Stimulated activated CD4-positive, alpha-beta T cell treated with anti-CD3 and anti-CD28 coated beads, TNF-alpha, amount 100 ng/mL, for 1 hour (primary cell): ENCODE data around the gene CENPB.
A peak's percentile ranks its signal among the peaks of the same experiment; 100 is the strongest.
"Not testable (repeated sequence)": the region's sequence is repeated elsewhere in the genome, so short reads cannot be mapped to it uniquely, and the experiment has no call there.

Source experiments
- DNase-seq, 3 donors: peaks; one replicate each; pipeline ENCODE4 v3.0.0-alpha.2; 2020; ENCODE audit warnings: low read depth in 3 of 3, low spot score in 1 of 3

CENPB gene

GRCh38 chr20:3811467-3812258, 25.1 kb upstream of the CENPB start:
- DNase-seq = peak; percentile 85 to 89 (median 86)

DNA sequence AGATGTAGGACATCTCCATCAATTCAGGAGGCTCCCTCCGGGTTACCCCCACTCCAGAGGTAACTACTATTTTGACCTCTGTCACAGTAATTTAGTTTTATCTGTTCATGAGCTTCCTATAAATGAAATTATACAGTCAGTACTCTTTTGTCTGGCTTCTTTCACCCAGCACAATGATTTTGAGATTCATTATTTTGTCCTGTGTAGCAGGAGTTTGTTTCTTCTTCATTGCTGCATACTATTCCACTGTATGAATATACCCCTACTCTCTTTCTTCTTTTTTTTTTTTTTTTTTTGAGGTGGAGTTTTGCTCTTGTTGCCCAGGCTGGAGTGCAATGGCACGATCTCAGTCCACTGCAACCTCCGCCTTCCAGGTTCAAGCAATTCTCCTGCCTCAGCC, 22.0 kb upstream of the CENPB start:
- DNase-seq = no peak

DNA sequence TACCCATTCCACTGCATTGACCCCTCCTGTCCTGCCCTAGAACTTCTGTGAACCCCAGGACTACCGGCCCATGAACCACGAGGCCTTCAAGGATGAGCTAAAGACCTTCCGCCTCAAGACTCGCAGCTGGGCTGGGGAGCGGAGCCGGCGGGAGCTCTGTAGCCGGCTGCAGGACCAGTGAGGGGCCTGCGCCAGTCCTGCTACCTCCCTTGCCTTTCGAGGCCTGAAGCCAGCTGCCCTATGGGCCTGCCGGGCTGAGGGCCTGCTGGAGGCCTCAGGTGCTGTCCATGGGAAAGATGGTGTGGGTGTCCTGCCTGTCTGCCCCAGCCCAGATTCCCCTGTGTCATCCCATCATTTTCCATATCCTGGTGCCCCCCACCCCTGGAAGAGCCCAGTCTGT, 18.2 kb upstream of the CENPB start:
- no peak for DNase-seq

DNA sequence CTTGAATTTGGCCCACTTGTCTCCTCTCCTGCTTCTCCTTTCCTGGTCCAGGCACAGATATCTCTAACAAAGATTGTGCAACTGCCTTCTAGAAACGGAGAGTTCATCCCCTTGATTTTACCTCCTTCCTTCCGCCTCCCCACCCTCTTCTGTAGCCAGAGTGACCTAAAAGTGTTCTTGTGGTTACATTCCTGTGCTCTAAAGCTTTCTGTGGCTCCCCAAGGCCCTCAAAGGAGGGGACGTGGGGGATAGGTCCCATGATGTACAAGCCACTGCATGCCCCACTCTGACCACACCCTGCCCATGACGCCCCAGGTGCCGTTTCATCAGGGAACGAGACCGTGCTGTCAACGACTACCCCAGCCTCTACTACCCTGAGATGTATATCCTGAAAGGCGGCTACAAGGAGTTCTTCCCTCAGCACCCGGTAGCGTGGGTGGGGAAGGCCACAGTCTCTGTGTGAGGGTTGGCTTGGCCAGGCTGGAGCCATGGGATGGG, 17.8 kb upstream of the CENPB start:
- DNase-seq = no peak

DNA sequence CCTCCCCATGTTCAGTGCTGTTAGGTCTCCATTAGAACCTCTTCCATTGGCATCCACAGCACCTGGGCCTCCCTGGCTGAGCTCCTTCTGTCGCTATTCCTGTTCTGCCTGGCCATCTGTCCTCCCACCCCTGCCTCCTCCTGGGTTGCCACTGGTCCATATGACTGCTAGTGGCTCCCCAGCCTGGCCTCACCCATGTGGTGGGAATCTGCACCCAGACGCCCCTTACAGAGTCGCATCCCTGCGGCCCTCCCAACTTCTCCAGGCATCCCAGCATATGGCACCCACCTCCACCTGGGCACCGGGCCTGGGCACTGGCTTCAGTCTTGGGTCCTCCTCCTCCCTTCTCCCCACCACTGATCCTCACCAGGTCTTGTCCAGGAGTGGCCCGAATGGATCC, 17.3 kb upstream of the CENPB start:
- no peak for DNase-seq

GRCh38 chr20:3803289-3803688, 16.7 kb upstream of the CENPB start:
- DNase-seq = no peak

- no peak for DNase-seq
Measured at GRCh38 chr20:3802524-3803239, 16.1 kb upstream of the CENPB start.

DNA sequence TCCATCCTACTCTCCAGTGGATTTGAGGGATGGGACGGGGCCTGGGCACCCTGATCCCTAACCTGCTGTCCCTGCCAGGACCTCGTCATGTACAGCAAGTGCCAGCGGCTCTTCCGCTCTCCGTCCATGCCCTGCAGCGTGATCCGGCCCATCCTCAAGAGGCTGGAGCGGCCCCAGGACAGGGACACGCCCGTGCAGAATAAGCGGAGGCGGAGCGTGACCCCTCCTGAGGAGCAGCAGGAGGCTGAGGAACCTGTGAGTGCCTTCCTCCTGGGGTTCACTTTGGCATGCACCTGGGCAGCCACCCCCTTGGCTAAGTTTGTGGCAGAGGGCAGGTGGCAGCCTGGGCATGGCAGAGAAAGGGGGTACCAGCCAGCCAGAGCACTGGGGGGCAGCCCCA, 15.3 kb upstream of the CENPB start:
- DNase-seq = no peak

- DNase-seq = no peak
Measured at GRCh38 chr20:3801299-3801698, 14.8 kb upstream of the CENPB start.

DNA sequence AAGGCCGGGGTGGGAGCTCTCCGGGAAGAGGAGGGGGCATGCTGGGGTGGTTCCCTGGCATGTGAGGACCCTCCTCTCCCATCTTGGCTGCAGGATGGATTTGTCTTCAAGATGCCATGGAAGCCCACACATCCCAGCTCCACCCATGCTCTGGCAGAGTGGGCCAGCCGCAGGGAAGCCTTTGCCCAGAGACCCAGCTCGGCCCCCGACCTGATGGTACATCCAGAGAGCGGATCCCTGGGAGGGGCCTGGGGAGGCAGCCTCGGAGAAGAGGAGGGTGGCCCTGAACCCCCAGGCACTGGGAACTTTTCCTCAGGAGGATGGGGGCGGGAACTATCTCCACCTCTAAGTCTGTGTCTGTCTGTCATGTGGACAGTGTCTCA, 14.3 kb upstream of the CENPB start:
- no peak for DNase-seq

DNA sequence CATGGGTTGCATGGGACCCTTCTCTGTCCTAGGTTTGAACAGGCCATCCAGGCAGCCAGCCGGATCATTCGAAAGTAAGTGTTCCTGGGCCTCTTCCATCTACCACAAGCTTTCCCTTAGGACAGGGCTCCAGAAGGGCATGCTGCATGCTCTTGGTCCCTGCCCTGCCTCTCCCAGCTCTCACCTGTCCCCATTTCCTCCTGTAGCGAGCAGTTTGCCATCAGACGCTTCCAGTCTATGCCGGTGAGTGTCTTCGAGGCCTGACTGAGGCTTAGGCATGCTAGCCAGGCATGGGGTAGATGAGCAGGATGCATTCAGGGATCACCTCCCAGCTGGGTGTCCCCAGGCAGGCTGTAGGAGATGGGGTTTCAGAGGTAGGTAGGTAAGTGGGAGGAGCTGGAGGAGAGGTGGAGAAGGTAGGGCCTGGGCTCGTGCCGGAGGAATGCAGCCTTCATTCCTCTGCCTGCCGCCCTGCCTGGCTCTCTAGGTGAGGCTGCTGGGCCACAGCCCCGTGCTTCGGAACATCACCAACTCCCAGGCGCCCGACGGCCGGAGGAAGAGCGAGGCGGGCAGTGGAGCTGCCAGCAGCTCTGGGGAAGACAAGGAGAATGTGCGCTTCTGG, 13.8 kb upstream of the CENPB start:
- no peak for DNase-seq

DNA sequence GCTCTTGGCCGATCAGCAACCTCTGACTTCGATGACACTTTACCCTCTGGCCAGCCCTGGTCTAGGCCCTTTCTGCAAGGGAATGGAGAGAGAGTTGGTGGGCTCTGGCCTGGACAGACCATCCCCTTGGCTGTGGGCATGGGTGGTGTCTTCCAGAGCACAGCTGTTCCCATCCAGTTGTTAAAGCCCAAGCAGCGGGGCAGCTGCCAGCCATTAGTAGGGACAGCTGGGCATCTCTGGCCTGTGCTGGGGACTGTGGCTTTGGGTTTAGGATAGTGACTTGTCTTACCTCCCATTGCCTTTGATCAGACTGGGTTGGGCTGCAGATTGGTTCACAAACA, 12.3 kb upstream of the CENPB start:
- no peak for DNase-seq

GRCh38 chr20:3798373-3798768, 11.8 kb upstream of the CENPB start:
- no peak for DNase-seq

- no peak for DNase-seq
Measured at GRCh38 chr20:3797592-3798372, 11.2 kb upstream of the CENPB start.

GRCh38 chr20:3797226-3797545, 10.6 kb upstream of the CENPB start:
- no peak for DNase-seq

GRCh38 chr20:3796477-3797225, 10.1 kb upstream of the CENPB start:
- no peak for DNase-seq

DNA sequence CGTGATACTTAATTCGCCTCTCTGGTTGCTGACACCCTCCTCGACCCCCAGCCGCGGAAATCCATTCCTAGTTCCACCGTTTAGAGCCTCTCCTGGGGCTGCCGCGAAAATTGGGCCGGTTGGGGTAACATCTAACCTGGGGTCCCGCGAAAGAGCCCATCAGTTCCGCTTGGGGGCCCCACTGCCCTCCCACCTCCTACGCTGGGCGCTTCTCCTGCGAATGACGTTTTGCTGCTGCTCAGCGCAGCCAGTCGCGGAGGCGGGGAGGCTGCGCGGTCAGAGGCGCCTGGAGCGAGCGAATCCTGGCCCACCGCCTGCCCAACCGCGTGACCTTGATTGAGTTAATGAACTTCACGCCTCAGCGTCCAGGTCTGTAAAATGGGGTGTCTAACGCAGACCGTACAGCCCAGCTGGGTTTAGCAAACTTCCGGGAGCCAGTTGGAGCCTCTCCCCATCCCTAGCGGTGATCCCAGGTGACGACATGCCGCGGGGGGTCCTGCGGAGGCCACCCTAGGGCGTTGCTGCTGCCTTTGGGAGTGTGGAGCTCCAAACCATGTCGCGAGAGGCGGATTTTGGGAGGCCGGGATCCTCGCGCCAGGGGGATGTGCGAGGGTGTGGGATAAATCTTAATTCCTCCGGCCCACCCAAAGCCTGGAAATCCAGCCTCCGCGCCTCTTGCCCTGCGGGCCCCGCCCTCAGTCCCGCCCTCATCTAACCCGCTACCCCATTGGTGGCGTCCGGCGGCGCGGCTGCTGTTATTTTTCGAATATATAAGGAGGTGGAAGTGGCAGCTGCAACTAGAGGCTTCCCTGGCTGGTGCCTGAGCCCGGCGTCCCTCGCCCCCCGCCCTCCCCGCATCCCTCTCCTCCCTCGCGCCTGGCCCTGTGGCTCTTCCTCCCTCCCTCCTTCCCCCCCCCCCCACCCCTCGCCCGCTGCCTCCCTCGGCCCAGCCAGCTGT, 9.2 kb upstream of the CENPB start, which contains the start of gene CDC25B:
Gene CDC25B (plus strand): TSS at position 800 of the 958 bp plus-strand sequence. CDS start 222 bp downstream, outside the sequence.
- peak; percentile 70 to 78 (median 72) for DNase-seq

DNA sequence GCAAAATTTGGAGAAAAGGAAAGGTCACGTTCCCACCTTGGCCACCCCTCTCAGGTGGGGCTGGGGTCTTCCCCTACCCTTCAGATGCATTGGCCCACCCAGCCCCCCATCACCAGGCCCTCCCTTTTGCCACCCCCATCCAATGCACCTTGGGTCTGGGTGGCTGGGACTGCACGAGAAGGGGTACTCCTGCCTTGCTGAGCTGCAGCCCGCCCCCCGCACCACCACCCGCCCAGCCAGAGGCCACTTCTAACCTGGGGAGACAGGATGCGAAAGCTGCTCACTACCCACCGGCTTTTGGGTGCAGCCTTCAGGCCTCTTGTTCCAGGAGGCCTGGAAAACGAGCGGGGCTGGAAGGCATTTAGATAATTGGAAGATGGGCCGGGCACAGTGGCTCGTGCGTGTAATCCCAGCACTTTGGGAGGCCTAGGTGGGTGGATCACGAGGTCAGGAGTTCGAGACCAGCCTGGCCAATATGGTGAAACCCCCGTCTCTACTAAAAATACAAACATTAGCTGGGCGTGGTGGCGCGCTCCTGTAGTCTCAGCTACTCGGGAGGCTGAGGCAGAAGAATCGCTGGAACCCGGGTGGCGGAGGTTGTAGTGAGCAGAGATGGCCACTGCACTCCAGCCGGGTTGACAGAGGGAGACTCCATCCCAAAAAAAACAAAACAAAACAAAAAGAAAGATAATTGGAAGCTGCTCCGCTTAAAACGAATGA, 8.3 kb upstream of the CENPB start:
- DNase-seq = no peak

DNA sequence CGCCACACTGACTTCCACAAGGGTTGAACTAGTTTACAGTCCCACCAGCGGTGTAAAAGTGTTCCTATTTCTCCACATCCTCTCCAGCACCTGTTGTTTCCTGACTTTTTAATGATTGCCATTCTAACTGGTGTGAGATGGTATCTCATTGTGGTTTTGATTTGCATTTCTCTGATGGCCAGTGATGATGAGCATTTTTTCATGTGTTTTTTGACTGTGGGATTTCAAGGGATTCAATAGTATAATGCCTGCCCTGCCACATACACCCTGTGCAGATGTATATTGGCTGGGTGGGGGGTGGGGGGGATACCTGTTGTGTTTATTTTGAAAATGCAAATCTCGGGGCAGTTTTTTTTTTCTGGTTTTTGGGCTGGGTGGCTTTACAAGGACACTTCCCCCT, 7.6 kb upstream of the CENPB start:
- DNase-seq = not testable (repeated sequence)
